SJCRH30 (cell line): ENCODE measurements around the gene TSPO. TPM values are rescaled to one million over a fixed set of nuclear protein-coding genes. Genes with fewer than 3 reads are reported as not detected.

Source experiments
- DNase-seq, 2 experiments: peaks; one replicate each; pipeline ENCODE4 v3.0.0-alpha.2; 2015 to 2020
- H3K27ac ChIP-seq: fragments of 250-450 bp; sonication (Bioruptor Pico); 2 replicates; pipeline ENCODE4 v1.5.1; 2020; ENCODE audit warnings: mild to moderate bottlenecking, moderate library complexity
- H3K27me3 ChIP-seq: fragments of 250-450 bp; sonication (Bioruptor Pico); 2 replicates; pipeline ENCODE4 v1.5.1; 2020; ENCODE audit warnings: mild to moderate bottlenecking, moderate library complexity
- H3K36me3 ChIP-seq: fragments of 250-450 bp; sonication (Bioruptor Pico); 2 replicates; pipeline ENCODE4 v1.5.1; 2020; ENCODE audit warnings: mild to moderate bottlenecking, moderate library complexity
- H3K4me1 ChIP-seq: fragments of 250-450 bp; sonication (Bioruptor Pico); 2 replicates; pipeline ENCODE4 v1.5.1; 2020; ENCODE audit warnings: mild to moderate bottlenecking, moderate library complexity
- H3K4me3 ChIP-seq: fragments of 250-450 bp; sonication (Bioruptor Pico); 2 replicates; pipeline ENCODE4 v1.5.1; 2020; ENCODE audit warnings: mild to moderate bottlenecking, moderate library complexity
- H3K9me3 ChIP-seq: fragments of 250-450 bp; sonication (Bioruptor Pico); replicated peaks from 2 replicates; pipeline ENCODE4 v1.5.1; 2020; ENCODE audit warnings: mild to moderate bottlenecking, moderate library complexity
- total RNA-seq: library from RNA; depleted of rRNA; stranded (reverse); fragments of >200 nt; shearing (Covaris generic); gene quantifications from 2 replicates; pipeline ENCODE4 v1.2.3, GENCODE V29; 2014

The TSPO gene
- total RNA-seq, 1 experiment from 2014 or later, result 0.89 TPM

GRCh38 chr22:43187171-43188099 lies 36.1 kb downstream of the TSPO start:
- Histone ChIP-seq H3K27ac (peak overlapping the region; percentile 44), H3K36me3 (no peaks in the 10 kb centered on the region), H3K4me1 (no peaks in the 10 kb centered on the region), H3K27me3 (no peaks in the 10 kb centered on the region), H3K4me3 (peak overlapping the region; percentile 58), H3K9me3 (no peaks in the 10 kb centered on the region)
- DNase-seq, result peak; percentile 98

DNA sequence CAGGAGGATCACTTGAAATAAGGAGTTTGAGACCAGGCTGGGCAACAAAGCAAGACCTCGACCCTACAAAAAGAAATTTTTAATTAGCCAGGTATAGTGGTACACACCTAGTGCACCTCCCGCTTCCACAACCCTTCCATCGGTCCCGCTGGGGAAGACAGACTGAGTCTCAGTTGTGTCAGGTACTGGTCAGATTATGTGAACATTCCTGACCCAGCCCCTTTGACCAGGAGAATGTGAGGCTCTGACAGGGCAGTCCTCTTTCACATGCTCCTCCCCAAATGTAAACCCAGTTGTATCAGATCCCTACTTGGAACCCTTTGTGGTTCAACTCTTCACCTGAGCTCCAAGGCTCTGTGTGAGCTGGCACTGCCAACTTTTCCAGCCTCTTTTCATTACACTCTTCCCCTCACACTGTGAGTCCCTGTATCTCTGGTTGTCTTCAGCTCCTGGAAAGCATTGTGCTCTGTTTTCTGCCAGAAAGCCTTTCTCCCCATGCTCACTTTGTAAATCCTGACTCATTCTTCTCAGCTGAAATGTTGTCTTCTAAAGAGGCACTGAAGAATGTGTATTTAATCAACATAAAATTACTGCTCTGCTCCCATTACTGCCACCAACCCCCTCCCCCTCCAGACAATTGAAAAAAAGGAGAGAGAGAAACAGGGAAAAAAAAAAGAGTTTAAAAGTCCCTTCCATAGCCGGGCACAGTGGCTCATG lies 37.6 kb downstream of the TSPO start:
- no peaks in the 10 kb centered on the region for H3K9me3 ChIP-seq
- no peak for DNase-seq
- no peak overlapping the region for H3K4me3 ChIP-seq
- no peaks in the 10 kb centered on the region for H3K27me3 ChIP-seq
- H3K27ac ChIP-seq, result no peak overlapping the region
- H3K36me3 ChIP-seq, result no peaks in the 10 kb centered on the region
- no peaks in the 10 kb centered on the region for H3K4me1 ChIP-seq

DNA sequence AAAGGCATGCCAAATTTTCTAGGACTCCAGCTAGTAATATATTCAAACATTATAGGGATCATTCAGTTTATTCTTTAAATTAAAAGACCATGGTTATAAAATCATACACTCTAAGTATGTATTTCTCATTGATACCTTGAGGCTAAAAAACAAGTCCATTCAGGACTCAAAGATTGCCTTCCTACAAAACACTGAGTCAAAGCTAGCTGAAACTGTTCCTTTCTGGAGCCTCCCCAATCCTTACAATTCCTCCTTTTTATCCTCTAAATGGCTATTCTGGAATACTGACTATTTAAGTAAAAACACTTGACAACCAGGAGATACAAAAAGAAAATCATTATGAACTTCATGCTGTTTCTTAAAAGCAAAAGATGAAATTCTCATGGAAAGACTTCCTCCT lies 40.5 kb downstream of the TSPO start:
- H3K9me3 ChIP-seq, result 0 out of 2 replicates have a peak, but pooled peaks cover 2% of the 10 kb centered on the region
- no peak for DNase-seq

GRCh38 chr22:43197271-43197941 lies 46.0 kb downstream of the TSPO start:
- H3K4me3 ChIP-seq, result no peak overlapping the region
- no peak overlapping the region for H3K27ac ChIP-seq
- 0 out of 2 replicates have a peak, but pooled peaks cover 2% of the 10 kb centered on the region for H3K9me3 ChIP-seq
- peak in 1 of 2 experiments; percentile 26 for DNase-seq
- no peaks in the 10 kb centered on the region for H3K27me3 ChIP-seq
- H3K36me3 ChIP-seq, result no peaks in the 10 kb centered on the region
- H3K4me1 ChIP-seq, result no peaks in the 10 kb centered on the region

More for the DNA sequence above, 40.5 kb downstream of the TSPO start:
- Histone ChIP-seq H3K4me1 (no peaks in the 10 kb centered on the region), H3K27me3 (no peaks in the 10 kb centered on the region), H3K4me3 (no peak overlapping the region), H3K27ac (no peak overlapping the region), H3K36me3 (no peaks in the 10 kb centered on the region)

- 0 out of 2 replicates have a peak, but pooled peaks cover 2% of the 10 kb centered on the region for H3K9me3 ChIP-seq
- H3K4me1 ChIP-seq, result no peaks in the 10 kb centered on the region
- H3K27me3 ChIP-seq, result no peaks in the 10 kb centered on the region
- DNase-seq, result no peak
- H3K36me3 ChIP-seq, result no peaks in the 10 kb centered on the region
- H3K27ac ChIP-seq, result no peak overlapping the region
- H3K4me3 ChIP-seq, result no peak overlapping the region
Measured at GRCh38 chr22:43198126-43198525, 46.8 kb downstream of the TSPO start.

DNA sequence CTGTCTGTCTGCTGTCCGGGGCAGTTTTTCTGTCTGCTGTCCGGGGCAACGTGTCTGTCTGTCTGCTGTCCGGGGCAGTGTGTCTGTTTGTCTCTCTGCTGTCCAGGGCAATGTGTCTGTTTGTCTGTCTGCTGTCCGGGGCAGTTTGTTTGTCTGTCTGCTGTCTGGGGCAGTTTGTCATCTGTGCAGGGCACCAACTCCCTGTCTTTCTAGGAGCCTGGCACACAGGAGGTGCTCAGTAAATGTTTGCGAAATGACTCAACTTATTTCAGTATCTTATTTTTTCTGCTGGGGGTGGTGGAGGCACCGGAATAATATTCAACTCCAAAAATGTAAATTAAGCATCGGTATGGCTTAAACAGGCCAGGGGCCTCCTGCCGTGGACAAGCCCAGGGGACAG lies 47.6 kb downstream of the TSPO start:
- Histone ChIP-seq H3K9me3 (0 out of 2 replicates have a peak, but pooled peaks cover 2% of the 10 kb centered on the region), H3K4me1 (no peaks in the 10 kb centered on the region), H3K27ac (no peak overlapping the region), H3K4me3 (no peak overlapping the region), H3K27me3 (no peaks in the 10 kb centered on the region), H3K36me3 (no peaks in the 10 kb centered on the region)
- no peak for DNase-seq

DNA sequence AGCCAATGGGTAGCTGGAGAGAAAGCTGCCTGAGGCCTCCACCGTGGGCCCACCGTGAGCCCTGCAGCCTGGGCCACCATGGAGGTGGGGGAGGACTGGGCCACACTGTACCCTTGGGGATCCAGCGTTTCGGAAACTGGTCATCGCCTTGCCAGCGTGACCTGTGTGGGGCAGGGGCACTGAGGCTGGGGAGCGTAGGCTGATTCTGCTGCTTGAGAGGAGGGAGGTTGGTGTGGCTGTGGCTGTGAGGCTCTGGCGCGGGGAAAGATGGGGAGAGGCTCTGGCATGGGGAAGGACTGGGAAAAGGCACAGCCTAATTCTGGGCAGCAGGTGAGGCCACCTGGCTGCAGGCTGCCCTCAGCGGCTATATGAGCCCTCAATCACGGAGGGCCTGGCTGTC lies 48.2 kb downstream of the TSPO start:
- no peak for DNase-seq
- H3K27ac ChIP-seq, result no peak overlapping the region
- 0 out of 2 replicates have a peak, but pooled peaks cover 2% of the 10 kb centered on the region for H3K9me3 ChIP-seq
- no peaks in the 10 kb centered on the region for H3K27me3 ChIP-seq
- H3K36me3 ChIP-seq, result no peaks in the 10 kb centered on the region
- H3K4me3 ChIP-seq, result no peak overlapping the region
- no peaks in the 10 kb centered on the region for H3K4me1 ChIP-seq

- DNase-seq, result no peak
- H3K4me1 ChIP-seq, result no peaks in the 10 kb centered on the region
- H3K27ac ChIP-seq, result no peak overlapping the region
Measured at GRCh38 chr22:43200031-43200430, 48.7 kb downstream of the TSPO start.

GRCh38 chr22:43200555-43200954 lies 49.2 kb downstream of the TSPO start:
- Histone ChIP-seq H3K4me1 (no peaks in the 10 kb centered on the region), H3K36me3 (no peaks in the 10 kb centered on the region), H3K4me3 (no peak overlapping the region), H3K27ac (no peak overlapping the region), H3K9me3 (no peaks in the 10 kb centered on the region), H3K27me3 (no peaks in the 10 kb centered on the region)
- DNase-seq, result no peak

More at GRCh38 chr22:43200031-43200430, 48.7 kb downstream of the TSPO start:
- H3K27me3 ChIP-seq, result no peaks in the 10 kb centered on the region
- H3K36me3 ChIP-seq, result no peaks in the 10 kb centered on the region
- no peaks in the 10 kb centered on the region for H3K9me3 ChIP-seq
- no peak overlapping the region for H3K4me3 ChIP-seq

DNA sequence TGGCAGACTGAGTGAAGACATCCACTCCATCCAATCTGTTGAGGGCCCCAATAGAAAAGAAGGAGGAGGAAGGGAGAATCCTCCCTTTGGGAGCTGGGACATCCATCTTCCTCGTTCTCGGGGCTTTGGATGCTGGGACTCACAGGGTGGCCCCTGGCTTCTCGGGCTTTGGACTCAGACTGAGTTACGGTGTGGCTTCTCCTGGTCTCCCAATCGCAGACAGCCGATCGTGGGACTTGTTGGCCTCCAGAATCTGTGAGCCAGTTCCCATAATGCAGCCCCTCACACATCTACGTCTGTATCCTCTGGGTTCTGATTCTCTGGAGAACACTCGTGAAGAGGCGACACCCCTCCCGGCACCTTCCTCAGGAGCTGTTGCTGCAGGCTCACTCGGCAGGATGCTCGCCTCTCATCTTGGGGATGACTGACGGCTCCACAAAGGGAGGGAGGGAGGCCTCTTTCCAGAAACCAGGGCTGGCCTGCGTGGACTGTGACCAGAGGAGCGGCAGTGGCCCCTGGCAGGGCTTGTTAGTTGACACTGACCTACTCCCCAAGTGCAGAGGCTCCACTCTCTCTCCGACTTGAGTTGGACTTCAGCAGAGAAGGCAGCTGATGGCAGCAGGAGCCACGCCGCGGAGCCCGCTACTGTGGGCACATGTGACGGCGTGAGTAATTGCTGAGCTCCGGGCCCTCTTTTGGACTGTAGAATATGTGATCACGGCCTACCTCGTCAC lies 50.3 kb downstream of the TSPO start:
- DNase-seq, result no peak
- Histone ChIP-seq H3K27me3 (no peaks in the 10 kb centered on the region), H3K9me3 (no peaks in the 10 kb centered on the region), H3K27ac (no peak overlapping the region), H3K4me3 (no peak overlapping the region), H3K36me3 (no peaks in the 10 kb centered on the region), H3K4me1 (no peaks in the 10 kb centered on the region)

DNA sequence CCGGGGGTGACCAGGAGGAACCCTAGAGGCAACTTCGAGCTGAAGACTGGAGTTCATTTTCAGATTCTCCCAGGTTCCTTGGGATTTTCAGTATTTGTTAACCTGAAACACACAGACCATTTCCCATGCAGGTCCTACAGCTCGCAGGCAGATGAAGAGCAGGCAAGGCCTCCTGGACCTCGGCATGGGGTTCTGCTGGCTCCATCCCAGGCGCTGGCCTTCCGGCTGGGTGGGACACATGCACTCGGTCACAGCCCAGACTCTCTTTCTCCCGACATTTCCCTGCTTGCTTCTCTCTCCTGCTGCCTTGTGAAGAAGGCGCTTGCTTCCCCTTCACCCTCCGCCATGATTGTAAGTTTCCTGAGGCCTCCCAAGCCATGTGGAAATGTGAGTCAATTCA lies 51.0 kb downstream of the TSPO start:
- no peak for DNase-seq
- no peak overlapping the region for H3K27ac ChIP-seq
- H3K4me3 ChIP-seq, result no peak overlapping the region

GRCh38 chr22:43202756-43203410 lies 51.5 kb downstream of the TSPO start:
- Histone ChIP-seq H3K27ac (no peak overlapping the region), H3K9me3 (no peaks in the 10 kb centered on the region), H3K27me3 (no peaks in the 10 kb centered on the region), H3K4me1 (no peaks in the 10 kb centered on the region), H3K36me3 (no peaks in the 10 kb centered on the region), H3K4me3 (no peak overlapping the region)
- no peak for DNase-seq

More for the DNA sequence above, 51.0 kb downstream of the TSPO start:
- H3K36me3 ChIP-seq, result no peaks in the 10 kb centered on the region
- no peaks in the 10 kb centered on the region for H3K27me3 ChIP-seq
- no peaks in the 10 kb centered on the region for H3K4me1 ChIP-seq
- no peaks in the 10 kb centered on the region for H3K9me3 ChIP-seq

DNA sequence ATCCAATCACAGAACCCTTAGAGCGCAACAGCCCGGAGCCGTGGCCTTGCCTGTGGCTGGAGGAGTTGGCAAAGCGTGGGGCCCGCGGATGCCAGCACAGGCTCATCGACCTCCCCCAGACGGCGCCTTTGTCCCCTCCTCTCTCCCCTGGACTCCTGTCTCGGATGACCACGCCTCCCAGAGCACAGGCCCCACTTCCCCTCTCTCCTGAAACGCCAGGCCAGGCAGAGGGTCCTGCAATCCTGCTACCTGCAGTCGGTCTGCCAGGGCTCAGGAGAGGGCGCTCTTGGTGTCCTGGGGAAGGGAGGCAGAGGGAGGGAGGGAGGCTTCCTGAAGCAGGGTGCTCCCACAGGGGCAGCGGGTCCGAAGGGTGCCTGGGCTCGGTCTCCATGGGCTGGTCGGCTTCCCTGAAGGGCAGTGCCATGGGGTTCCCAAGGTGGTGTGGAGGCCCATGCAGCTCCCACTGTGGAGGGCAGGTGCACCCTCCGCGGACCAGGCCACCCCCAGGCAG lies 52.2 kb downstream of the TSPO start:
- Histone ChIP-seq H3K27me3 (no peaks in the 10 kb centered on the region), H3K36me3 (no peaks in the 10 kb centered on the region), H3K4me3 (no peak overlapping the region), H3K4me1 (no peaks in the 10 kb centered on the region), H3K9me3 (no peaks in the 10 kb centered on the region), H3K27ac (no peak overlapping the region)
- DNase-seq, result no peak
